ENCODE data around the gene PNPLA3. TPM values are rescaled to one million over a fixed set of nuclear protein-coding genes. Genes with fewer than 3 reads are reported as not detected.
A peak's percentile ranks its signal among the peaks of the same experiment; 100 is the strongest.

Gene PNPLA3
- total RNA-seq, 1 experiment from 2014 or later, result 4.9 TPM

DNA sequence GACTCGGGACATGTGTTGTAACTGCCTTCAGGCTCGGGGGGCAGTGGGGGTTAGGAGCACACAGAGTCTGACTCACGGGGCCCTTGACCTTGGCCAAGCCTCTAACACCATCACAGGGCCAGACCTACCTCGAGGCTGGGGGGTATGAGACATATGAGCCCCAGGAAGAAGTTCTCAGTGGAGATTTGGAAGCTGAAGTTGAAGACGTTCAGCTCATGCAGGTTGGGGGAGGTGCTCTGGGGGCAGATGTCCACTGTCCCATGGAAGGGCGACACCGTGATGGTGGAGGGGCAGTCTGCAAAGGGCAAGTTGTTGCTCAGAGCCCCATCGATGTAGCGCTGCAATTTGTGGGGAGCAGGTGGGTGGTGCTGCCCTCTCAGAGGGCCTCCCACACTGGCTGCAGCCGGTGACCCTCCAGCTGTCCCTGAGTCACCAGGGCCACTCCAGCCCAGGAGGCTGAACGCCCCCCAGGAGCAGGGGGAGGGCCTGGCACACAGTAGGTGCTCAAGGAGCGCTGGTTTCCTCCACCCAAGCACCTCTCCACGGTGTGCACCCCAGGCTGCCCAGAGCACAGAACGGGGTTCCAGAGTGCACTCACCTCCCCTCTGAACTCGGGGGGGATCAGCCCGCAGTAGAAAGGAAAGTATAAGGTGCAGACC is 34.3 kb upstream of the PNPLA3 start:
- ATAC-seq, result no peak
- intact Hi-C loops (cut with micrococcal nuclease; ENCODE audit: unreplicated experiment), result no loop called here
- CTCF ChIA-PET, result interaction anchor here (0.5 kb wide), 1 partner anchor 89 kb away, joined by 7 read pairs; no protein-coding TSS in a partner anchor
- no peak overlapping the region for H3K4me3 ChIP-seq (ENCODE audit: low read depth in 2 of 2, low read length in 2 of 2)
- no peaks in the 10 kb centered on the region for H3K4me1 ChIP-seq (ENCODE audit: control insufficient read depth, insufficient read depth, low read length)
- H3K27me3 ChIP-seq (ENCODE audit: control insufficient read depth, insufficient read depth, low read length), result no peaks in the 10 kb centered on the region; the same call in 1 of the 2 replicates
- POLR2A ChIA-PET, result no interaction called here
- TF ChIP-seq POLR2AphosphoS5 (IDR thresholded peaks at IDR 0.05; ENCODE audit: low read depth, low read length) (no peak), SIN3A (IDR thresholded peaks at IDR 0.05; ENCODE audit: borderline replicate concordance, insufficient read depth, low read depth, low read length) (no peak), TCF7L2 (IDR thresholded peaks at IDR 0.05; ENCODE audit: low read depth, low read length) (no peak)
- TF ChIP-seq, protein P1, sequence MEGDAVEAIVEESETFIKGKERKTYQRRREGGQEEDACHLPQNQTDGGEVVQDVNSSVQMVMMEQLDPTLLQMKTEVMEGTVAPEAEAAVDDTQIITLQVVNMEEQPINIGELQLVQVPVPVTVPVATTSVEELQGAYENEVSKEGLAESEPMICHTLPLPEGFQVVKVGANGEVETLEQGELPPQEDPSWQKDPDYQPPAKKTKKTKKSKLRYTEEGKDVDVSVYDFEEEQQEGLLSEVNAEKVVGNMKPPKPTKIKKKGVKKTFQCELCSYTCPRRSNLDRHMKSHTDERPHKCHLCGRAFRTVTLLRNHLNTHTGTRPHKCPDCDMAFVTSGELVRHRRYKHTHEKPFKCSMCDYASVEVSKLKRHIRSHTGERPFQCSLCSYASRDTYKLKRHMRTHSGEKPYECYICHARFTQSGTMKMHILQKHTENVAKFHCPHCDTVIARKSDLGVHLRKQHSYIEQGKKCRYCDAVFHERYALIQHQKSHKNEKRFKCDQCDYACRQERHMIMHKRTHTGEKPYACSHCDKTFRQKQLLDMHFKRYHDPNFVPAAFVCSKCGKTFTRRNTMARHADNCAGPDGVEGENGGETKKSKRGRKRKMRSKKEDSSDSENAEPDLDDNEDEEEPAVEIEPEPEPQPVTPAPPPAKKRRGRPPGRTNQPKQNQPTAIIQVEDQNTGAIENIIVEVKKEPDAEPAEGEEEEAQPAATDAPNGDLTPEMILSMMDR (IDR thresholded peaks at IDR 0.05), result no peak
- TF ChIP-seq, protein P2, sequence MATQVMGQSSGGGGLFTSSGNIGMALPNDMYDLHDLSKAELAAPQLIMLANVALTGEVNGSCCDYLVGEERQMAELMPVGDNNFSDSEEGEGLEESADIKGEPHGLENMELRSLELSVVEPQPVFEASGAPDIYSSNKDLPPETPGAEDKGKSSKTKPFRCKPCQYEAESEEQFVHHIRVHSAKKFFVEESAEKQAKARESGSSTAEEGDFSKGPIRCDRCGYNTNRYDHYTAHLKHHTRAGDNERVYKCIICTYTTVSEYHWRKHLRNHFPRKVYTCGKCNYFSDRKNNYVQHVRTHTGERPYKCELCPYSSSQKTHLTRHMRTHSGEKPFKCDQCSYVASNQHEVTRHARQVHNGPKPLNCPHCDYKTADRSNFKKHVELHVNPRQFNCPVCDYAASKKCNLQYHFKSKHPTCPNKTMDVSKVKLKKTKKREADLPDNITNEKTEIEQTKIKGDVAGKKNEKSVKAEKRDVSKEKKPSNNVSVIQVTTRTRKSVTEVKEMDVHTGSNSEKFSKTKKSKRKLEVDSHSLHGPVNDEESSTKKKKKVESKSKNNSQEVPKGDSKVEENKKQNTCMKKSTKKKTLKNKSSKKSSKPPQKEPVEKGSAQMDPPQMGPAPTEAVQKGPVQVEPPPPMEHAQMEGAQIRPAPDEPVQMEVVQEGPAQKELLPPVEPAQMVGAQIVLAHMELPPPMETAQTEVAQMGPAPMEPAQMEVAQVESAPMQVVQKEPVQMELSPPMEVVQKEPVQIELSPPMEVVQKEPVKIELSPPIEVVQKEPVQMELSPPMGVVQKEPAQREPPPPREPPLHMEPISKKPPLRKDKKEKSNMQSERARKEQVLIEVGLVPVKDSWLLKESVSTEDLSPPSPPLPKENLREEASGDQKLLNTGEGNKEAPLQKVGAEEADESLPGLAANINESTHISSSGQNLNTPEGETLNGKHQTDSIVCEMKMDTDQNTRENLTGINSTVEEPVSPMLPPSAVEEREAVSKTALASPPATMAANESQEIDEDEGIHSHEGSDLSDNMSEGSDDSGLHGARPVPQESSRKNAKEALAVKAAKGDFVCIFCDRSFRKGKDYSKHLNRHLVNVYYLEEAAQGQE (IDR thresholded peaks at IDR 0.05; ENCODE audit: insufficient read depth in 1 of 2, low read depth in 2 of 2, low read length in 1 of 2), result no peak
- DNase-seq (ENCODE audit: low read depth, low spot score), result no peak
- no peak overlapping the region for H3K27ac ChIP-seq (ENCODE audit: low read length)
- BruUV-seq (replicated peaks), result no TSS peak
- no peaks in the 10 kb centered on the region for H3K9me3 ChIP-seq (ENCODE audit: control insufficient read depth, insufficient read depth, low read depth, low read length)
- no peaks in the 10 kb centered on the region for H3K36me3 ChIP-seq (ENCODE audit: control insufficient read depth, insufficient read depth, low read length)
- in situ Hi-C loops (cut with HindIII; ENCODE audit: low pct_unique_long_range_greater_than_20kb, low sequenced_read_pairs), result no loop called here

DNA sequence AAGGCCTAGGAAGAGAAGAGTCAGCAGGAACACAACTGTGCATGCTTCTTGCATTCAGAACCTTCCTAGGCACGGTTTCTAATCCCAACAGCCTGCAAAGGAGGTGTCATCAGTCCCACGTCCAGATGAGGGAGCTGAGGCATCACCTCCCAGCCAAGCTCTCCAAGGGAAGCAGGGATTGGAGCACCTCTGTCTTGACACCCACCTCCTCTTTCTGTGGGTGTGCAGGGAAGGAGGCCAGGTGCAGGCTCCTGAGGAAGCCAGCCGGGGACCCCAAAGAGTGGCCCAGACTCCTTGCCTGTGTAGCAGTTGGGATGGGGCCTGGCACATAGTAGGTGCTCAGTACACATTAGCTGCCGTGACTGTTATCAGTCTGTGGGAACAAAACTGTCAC is 33.7 kb upstream of the PNPLA3 start:
- ChIA-PET CTCF (no interaction called here), POLR2A (no interaction called here)
- no TSS peak for BruUV-seq (replicated peaks)
- Histone ChIP-seq H3K27ac (ENCODE audit: low read length) (no peak overlapping the region), H3K9me3 (ENCODE audit: control insufficient read depth, insufficient read depth, low read depth, low read length) (no peaks in the 10 kb centered on the region), H3K4me3 (ENCODE audit: low read depth in 2 of 2, low read length in 2 of 2) (no peak overlapping the region), H3K4me1 (ENCODE audit: control insufficient read depth, insufficient read depth, low read length) (no peaks in the 10 kb centered on the region), H3K27me3 (ENCODE audit: control insufficient read depth, insufficient read depth, low read length) (no peaks in the 10 kb centered on the region; the same call in 1 of the 2 replicates), H3K36me3 (ENCODE audit: control insufficient read depth, insufficient read depth, low read length) (no peaks in the 10 kb centered on the region)
- intact Hi-C loops (cut with micrococcal nuclease; ENCODE audit: unreplicated experiment), result no loop called here
- DNase-seq (ENCODE audit: low read depth, low spot score), result no peak
- peak; percentile 46; the same call in 1 of the 2 replicates for ATAC-seq
- TF ChIP-seq POLR2AphosphoS5 (IDR thresholded peaks at IDR 0.05; ENCODE audit: low read depth, low read length), result no peak
- TF ChIP-seq, protein P1 (IDR thresholded peaks at IDR 0.05), result no peak
- TF ChIP-seq, protein P2 (IDR thresholded peaks at IDR 0.05; ENCODE audit: insufficient read depth in 1 of 2, low read depth in 2 of 2, low read length in 1 of 2), result no peak
- TF ChIP-seq SIN3A (IDR thresholded peaks at IDR 0.05; ENCODE audit: borderline replicate concordance, insufficient read depth, low read depth, low read length), result no peak
- no peak for TF ChIP-seq TCF7L2 (IDR thresholded peaks at IDR 0.05; ENCODE audit: low read depth, low read length)
- in situ Hi-C loops (cut with HindIII; ENCODE audit: low pct_unique_long_range_greater_than_20kb, low sequenced_read_pairs), result no loop called here

Data from Panc1 (cell line).